HK-2 (cell line): ENCODE measurements around the gene MRAP2.
"Not testable (repeated sequence)": the region's sequence is repeated elsewhere in the genome, so short reads cannot be mapped to it uniquely, and the experiment has no call there.

Experiments used
- DNase-seq: peaks from one replicate; pipeline ENCODE4 v3.0.0-alpha.2; 2018; ENCODE audit not compliant: unreplicated experiment

MRAP2 gene

DNA sequence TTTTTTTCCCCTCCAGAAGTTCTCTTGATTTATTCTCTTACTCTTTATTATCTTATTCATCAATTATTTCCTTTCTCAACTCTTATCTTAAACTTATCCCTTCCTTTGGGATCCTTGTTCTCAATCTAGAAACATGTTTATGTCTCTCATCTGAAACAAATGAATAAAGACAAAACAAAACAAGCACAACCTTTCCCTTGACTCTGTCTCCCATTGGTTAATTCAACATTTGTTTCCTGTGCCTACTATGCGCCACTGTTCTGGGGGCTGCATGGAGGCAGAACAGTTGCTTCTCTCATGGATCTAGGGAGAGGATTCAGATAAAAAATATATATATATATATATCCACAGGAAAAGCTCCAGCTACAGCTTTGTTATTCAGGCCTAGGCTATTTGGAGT, 5.2 kb upstream of the MRAP2 start:
- no peak for DNase-seq

GRCh38 chr6:84032000-84032399, 1.6 kb upstream of the MRAP2 start:
- DNase-seq = not testable (repeated sequence)

DNA sequence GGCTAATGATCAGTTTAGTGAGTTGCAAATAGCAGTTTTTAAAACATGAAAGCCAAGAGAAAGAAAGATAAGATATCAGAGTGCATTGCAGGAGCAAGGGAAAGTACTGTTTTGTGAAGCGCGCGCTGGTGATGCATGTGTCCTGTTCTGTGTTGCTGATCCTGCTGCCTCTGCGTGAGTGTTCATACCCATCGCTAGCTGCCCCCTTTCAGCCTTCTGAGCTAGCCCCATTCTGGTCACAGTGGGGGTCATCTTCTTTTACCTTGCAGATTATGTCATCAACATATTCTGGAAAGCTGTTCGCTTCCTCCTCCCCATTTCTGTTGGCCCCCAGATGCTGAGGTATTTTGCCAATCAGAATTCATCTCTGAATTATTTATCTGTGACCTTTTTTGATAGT, 1.9 kb downstream of the MRAP2 start:
- no peak for DNase-seq

- DNase-seq = no peak
Observed at GRCh38 chr6:84037425-84038089, 4.0 kb downstream of the MRAP2 start.

GRCh38 chr6:84042603-84043002, 9.0 kb downstream of the MRAP2 start:
- no peak for DNase-seq

DNA sequence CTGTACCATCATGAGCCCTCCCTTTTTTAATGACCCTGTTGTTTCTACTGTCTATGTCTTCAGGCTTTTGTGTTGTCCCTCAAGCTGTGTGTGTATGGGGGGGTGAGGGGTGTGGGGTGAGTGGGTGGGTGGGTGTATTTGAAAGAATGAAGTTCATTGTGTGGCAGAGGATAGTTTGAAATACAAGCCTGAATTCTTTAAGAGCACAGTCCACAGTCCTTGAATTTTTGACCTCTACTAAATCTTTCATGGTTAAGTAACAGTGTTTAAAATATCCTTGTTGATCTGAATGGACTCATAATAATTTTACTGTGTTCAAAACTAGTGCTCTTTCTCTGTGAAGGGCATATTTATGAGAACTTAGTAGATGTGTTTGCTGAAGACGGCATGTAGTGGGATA, 10.0 kb downstream of the MRAP2 start:
- no peak for DNase-seq

- DNase-seq = no peak
Observed at GRCh38 chr6:84046755-84047154, 13.2 kb downstream of the MRAP2 start.

DNA sequence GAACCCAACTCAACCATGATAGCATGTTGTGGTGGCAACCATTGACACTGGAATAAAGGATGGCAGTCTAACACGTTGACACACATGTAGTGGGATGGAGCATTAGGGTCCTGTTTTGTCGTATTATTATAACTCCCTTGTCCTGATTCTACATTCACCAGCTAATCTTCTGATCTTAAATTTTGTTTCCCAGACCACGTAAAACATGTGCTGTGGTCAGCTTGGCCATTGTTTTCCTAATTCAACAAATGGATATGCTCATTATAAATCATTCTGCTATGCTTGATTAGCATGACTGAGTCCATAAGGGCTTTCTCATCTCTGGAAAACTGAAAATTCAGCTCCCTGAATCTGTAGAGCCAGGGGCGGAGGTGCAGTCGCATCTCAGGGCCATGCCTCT, 15.0 kb downstream of the MRAP2 start:
- no peak for DNase-seq

DNA sequence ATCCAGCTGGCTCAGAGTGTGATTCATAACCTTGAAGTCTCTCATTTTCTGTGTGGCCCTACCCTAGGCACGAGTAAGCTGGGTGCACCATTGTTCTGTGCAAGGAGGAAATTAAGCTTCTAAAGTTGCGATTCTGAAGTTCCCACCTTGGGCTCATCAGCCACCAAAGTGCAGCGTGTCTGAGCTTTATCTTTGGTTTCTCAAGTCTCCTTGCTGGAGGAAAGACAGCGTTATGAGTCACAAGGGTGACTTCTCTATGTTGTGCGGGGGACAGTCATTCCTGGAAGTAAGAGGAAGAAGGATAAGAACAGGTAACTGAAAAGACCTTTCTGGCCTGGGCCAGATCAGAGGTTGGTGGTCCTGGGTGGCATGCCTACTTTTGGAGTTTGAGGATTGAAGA, 16.8 kb downstream of the MRAP2 start:
- DNase-seq = no peak

DNA sequence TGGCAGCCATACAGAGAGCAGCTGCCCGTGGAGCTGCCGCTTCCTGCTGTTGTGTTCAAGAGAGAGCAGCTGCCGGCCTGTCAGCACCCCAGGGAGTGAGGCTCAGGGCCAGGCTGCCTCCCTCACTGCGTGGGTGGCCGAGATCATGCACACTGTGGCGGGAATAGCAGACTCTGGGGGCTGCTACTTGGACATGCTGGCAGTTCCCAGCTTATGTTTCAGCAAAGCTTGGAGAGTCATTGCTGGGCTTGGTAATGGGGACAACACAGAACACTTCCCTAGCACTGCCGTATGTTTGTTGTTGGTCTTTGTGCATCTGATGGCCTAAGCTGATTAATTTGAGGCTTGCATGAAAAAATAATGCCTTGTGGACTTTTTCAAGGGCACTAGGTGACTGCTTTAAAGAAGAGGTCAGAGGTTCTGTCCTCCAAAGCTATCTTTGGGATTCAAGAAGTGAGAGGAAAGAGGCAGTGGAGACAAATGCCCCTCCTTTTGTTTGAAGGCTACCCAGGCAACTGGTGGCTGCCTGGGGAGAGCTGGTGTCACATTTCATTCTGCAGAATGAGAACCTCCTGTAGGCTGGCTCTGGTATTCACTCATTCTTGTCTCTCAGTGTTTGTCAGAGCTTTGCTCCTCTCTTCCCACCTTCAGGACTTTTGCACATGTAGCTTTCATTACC, 18.8 kb downstream of the MRAP2 start:
- DNase-seq = no peak

GRCh38 chr6:84052883-84053241, 19.3 kb downstream of the MRAP2 start:
- DNase-seq = no peak

- DNase-seq = no peak
Observed at GRCh38 chr6:84055647-84056046, 22.1 kb downstream of the MRAP2 start.

DNA sequence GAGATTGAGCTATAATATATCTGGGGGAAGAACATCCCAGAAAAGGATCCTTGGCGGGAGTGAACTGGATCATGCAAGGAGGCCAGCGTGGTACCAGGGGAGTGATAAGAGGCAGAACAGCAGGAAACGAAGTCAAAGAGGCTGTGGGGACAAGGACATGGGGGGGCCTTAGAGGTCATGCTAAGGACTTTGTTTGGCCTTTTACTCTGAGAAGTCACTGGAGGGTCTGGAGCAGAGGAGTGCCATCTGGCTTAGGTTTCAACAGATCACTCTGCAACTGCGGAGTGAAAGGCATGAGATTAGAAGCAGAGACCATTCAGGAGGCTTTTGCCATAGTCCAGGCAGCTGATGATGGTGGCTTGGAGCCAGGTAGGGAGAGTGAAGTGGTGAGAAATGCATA, 24.3 kb downstream of the MRAP2 start:
- no peak for DNase-seq

DNA sequence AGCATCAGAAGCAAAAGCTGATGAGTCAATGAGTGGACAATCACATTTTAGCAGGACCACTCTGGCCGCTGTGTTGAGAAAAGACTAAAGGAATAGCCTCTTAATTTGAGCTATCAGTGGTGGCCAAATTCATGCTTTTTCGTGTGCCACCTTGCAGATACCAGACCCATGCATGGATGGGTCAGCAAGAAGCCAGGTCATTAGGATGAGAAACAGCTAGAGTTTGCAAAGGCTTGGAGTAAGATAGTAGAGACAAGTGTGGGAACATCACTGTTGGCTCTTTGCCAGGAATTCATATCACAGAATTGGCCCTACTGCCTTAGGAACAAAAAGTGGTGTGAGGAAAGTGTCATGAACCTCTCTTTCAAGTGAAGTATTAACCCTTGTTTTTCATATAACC, 25.5 kb downstream of the MRAP2 start:
- no peak for DNase-seq

DNA sequence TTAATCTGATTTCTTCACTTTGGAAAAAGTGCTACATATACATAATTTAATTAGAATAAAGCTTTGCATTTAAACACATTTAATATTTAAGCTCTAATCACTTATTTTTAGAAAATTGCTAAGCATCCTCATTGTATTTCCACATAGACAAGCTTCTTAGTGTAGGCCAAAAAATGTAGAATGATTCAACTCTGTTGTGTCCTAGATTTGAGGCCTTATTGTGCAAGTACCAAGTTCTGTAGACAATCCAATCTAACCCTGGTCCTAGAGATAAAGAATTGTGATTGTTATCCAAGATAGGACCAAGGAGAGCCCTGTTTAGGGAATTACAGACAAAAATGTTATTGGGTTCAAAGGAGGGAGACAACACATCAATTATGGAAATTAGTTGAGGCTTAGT, 27.6 kb downstream of the MRAP2 start:
- DNase-seq = no peak

GRCh38 chr6:84061613-84062398, 28.2 kb downstream of the MRAP2 start:
- no peak for DNase-seq

GRCh38 chr6:84062519-84063154, 29.1 kb downstream of the MRAP2 start:
- DNase-seq = no peak

DNA sequence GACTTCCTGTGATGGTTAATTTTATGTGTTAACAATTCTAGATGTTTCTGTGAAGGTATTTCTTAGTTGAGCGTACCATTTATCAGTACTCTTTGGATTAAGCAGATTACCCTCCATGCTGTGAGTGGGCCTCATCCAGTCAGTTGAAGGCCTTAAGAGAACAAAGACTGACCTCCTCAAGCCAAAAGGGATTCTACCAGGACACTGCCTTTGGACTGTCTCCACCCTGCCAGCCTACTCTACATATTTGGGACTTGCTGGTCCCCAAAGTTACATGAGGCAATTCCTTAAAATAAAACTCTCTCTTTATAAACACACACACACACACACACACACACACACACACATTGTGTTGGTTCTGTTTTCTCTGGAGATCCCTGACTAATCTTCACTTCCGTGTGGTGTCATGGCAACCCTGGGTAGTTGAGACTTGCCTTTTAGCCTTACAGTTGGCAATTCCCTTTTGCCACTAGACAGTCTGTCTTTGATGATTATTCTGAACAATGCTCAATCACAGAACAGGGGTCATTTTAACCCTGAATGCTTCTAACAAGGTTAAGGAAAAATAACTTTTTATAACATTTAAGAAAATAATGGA, 32.2 kb downstream of the MRAP2 start:
- peak; percentile 8 for DNase-seq

DNA sequence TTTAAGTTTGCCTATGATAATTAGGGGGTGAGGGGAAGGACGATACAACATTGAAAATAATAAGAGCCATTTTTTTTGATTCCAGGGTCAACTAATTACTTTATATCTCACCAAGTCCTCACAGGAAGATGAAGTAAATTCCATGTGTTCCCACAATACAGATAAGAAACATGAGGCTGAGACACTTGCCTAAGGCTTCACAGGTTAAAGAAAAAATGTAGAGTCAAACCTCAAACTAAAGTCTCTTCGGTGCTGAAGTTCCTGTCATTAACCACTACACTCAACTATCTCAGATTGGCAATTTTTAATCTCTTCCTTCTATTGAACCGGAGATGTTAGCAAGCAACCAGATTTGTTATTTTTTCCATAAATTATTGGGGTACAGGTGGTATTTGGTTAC, 33.0 kb downstream of the MRAP2 start:
- DNase-seq = no peak

DNA sequence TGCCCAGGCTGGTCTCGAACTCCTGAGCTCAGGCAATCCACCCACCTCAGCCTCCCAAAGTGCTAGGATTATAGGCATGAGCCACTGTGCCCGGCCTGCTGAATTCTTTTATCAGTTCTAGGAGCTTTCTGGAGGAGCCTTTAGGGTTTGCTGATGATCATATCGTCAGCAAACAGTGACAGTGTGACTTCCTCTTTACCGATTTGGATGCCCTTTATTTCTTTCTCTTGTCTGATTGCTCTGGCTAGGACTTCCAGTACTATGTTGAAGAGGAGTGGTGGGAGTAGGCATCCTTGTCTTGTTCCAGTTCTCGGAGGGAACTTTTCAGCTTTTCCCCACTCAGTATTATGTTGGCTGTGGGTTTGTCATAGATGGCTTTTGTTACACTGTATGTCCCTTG, 35.3 kb downstream of the MRAP2 start:
- DNase-seq = not testable (repeated sequence)

- DNase-seq = no peak
Observed at GRCh38 chr6:84072442-84072997, 38.9 kb downstream of the MRAP2 start.
